ENCODE results near the gene UBL4B.

- TF ChIP-seq CTCF (IDR thresholded peaks at IDR 0.05) = no peak
- no peak for TF ChIP-seq EP300 (IDR thresholded peaks at IDR 0.05)
- TF ChIP-seq POLR2A (IDR thresholded peaks at IDR 0.05) = no peak
Measured at GRCh38 chr1:110134050-110134595, 21.9 kb downstream of the UBL4B start.

Data from ovary (tissue), 3 donors.